Measurements from ENCODE around the gene EPAS1. TPM values are rescaled to one million over a fixed set of nuclear protein-coding genes. Genes with fewer than 3 reads are reported as not detected.
A peak's percentile ranks its signal among the peaks of the same experiment; 100 is the strongest.

Gene EPAS1
- total and polyA plus RNA-seq, 9 of the 15 experiments (the other 6 are each of a cell fraction or from before 2014, with no cell fraction given), result 0.25 to 11.2 (median 4.1) TPM

GRCh38 chr2:46249654-46250053 is 47.6 kb upstream of the EPAS1 start:
- TF ChIP-seq ZBTB33 (CRISPR knock-in tag; IDR thresholded peaks at IDR 0.05), result 0 out of 2 replicates have a peak, but pooled peaks have one; percentile 1
- TF ChIP-seq SIX5 (IDR thresholded peaks at IDR 0.05; ENCODE audit: borderline replicate concordance in 1 of 2, insufficient read depth in 1 of 2, low read depth in 1 of 2, low read length in 2 of 2), result no peak
- no peaks in the 10 kb centered on the region for H3K27me3 ChIP-seq (ENCODE audit: control insufficient read depth in 2 of 2, insufficient read depth in 2 of 2, low read length in 2 of 2)
- POLR2A ChIA-PET, result interaction anchor here (1.0 kb wide), 1 partner anchor 9 kb away, joined by 3 read pairs; no protein-coding TSS in a partner anchor
- ATAC-seq, result no peak
- H3K4me1 ChIP-seq (replicated peaks in 1 of 2; ENCODE audit: control insufficient read depth in 2 of 2, insufficient read depth in 2 of 2, low read length in 2 of 2), result no peaks in the 10 kb centered on the region; a peak in 1 of 5 replicates
- no peak for FAIRE-seq
- in situ Hi-C loops (cut with MboI), result no loop called here
- H3K9me1 ChIP-seq (ENCODE audit: control insufficient read depth, insufficient read depth, low read length), result no peaks in the 10 kb centered on the region
- H3K79me2 ChIP-seq (ENCODE audit: control insufficient read depth, insufficient read depth, low read length), result no peaks in the 10 kb centered on the region
- no TSS peak for BruUV-seq (replicated peaks)
- no peaks in the 10 kb centered on the region for H3K36me3 ChIP-seq (ENCODE audit: control insufficient read depth, insufficient read depth, low read length)
- CTCF ChIA-PET (ENCODE audit: low intra/inter-chr PET ratio), result no interaction called here
- H3K4me3 ChIP-seq, result no peak overlapping the region
- no peak overlapping the region for H3K4me2 ChIP-seq (ENCODE audit: insufficient read depth, low read length)
- H3K9me3 ChIP-seq (replicated peaks; ENCODE audit: control insufficient read depth, insufficient read depth, low read depth, low read length), result no peaks in the 10 kb centered on the region
- no peaks in the 10 kb centered on the region for H4K20me1 ChIP-seq (replicated peaks; ENCODE audit: control insufficient read depth, insufficient read depth, low read length)
- intact Hi-C loops (cut with micrococcal nuclease), result no loop called here
- DNase-seq (ENCODE audit: extremely low read depth in 1 of 4, low spot score in 3 of 4), result no peak
- no peak overlapping the region for H3K27ac ChIP-seq (ENCODE audit: extremely low read depth, low read depth, low read length)
- no peak overlapping the region for H2AFZ ChIP-seq (ENCODE audit: low read depth, low read length)
- H3K9ac ChIP-seq (ENCODE audit: insufficient read depth in 1 of 2, low read depth in 2 of 2, low read length in 2 of 2), result no peak overlapping the region
